ENCODE results near the gene LRRC52.

DNA sequence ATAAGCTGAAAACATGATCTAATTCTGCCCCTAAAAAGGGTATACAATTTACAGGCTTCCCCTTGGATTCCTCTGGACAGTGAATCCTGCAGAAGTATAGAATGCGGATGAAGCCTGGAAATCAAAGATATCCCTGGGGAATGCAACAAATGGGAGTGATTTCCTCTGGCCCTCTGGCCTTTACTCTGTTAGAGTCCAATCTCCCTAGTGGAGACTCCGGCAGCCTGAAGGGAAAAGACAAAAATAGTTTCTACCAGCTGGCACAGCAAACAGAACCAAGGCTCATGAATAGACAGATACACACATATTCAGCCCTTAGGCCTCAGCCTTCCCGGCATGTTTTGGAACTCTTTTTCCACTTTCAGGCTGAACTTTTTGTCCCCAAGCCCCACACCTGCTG lies 3.9 kb upstream of the LRRC52 start:
- TF ChIP-seq TAF1 (IDR thresholded peaks at IDR 0.05; ENCODE audit: low read depth, low read length): no peak
- TF ChIP-seq JUN (IDR thresholded peaks at IDR 0.05; ENCODE audit: low read depth, low read length): no peak
- TF ChIP-seq CREB1 (IDR thresholded peaks at IDR 0.05): no peak
- no peak for TF ChIP-seq CEBPB (IDR thresholded peaks at IDR 0.05; ENCODE audit: low read depth, low read length)
- TF ChIP-seq, protein P1, sequence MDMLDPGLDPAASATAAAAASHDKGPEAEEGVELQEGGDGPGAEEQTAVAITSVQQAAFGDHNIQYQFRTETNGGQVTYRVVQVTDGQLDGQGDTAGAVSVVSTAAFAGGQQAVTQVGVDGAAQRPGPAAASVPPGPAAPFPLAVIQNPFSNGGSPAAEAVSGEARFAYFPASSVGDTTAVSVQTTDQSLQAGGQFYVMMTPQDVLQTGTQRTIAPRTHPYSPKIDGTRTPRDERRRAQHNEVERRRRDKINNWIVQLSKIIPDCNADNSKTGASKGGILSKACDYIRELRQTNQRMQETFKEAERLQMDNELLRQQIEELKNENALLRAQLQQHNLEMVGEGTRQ (IDR thresholded peaks at IDR 0.05; ENCODE audit: low read length): no peak
- TF ChIP-seq POLR2A (IDR thresholded peaks at IDR 0.05; ENCODE audit: control extremely low read depth in 1 of 2, low read depth in 2 of 2, low read length in 2 of 2): no peak
